K562 (cell line): ENCODE measurements around the gene FAM222A. TPM values are rescaled to one million over a fixed set of nuclear protein-coding genes. Genes with fewer than 3 reads are reported as not detected.

Experiments used
- ATAC-seq: fragments of 200-7000 bp; cut with Tn5 transposase; 3 replicates; pipeline ENCODE4 v1.9.1; 2020; ENCODE audit warnings: moderate library complexity
- BruUV-seq: library from RNA; stranded (reverse); fragments of 400-500 nt; replicated peaks from 2 replicates; lab custom pipeline; 2021; lab: Mats Ljungman, UMichigan
- CTCF ChIA-PET: fragments of 300-600 bp; formaldehyde crosslinking; extraction: SDS; loops from one replicate; lab custom pipeline; 2021; ENCODE audit warnings: low intra/inter-chr PET ratio; lab: Yijun Ruan, JAX
- POLR2A ChIA-PET: fragments of 300-600, 350-650 bp; sonication (Branson Sonifier 250); formaldehyde crosslinking; extraction: SDS; loops from one replicate; lab custom pipeline; 2021; ENCODE audit warnings: antibody characterized with exemption, inconsistent platforms; lab: Yijun Ruan, JAX
- DNase-seq, 4 experiments: peaks; one replicate each; pipeline versions ENCODE4 v3.0.0 to v3.0.0-alpha.2; 2011 to 2018; ENCODE audit warnings: low spot score in 3 of 4, mixed read lengths in 3 of 4; ENCODE audit errors: extremely low read depth in 1 of 4
- FAIRE-seq: peaks from 2 replicates; lab custom pipeline; 2011; peaks lifted over from hg19 to GRCh38; lab: Jason Lieb, UNC
- H2AFZ ChIP-seq: 2 replicates; pipeline ENCODE4 v1.6.0; 2011; ENCODE audit warnings: low read depth, low read length, control low read depth, inconsistent platforms
- H3K27ac ChIP-seq: fragments of 200-600 bp; 3 replicates; pipeline ENCODE4 v1.8.0; 2011; ENCODE audit warnings: low read depth, mild to moderate bottlenecking, control low read depth, inconsistent platforms, low read length, moderate library complexity, mixed read lengths; ENCODE audit errors: extremely low read depth
- H3K27me3 ChIP-seq, 2 experiments: fragments of 300-600 bp in 1 of 2; 2 replicates in 1 of 2; 3 replicates in 1 of 2; pipeline versions ENCODE4 v1.6.0 to v1.8.0; 2011; ENCODE audit warnings: inconsistent platforms in 2 of 2, low read length in 2 of 2, mild to moderate bottlenecking in 1 of 2, mixed read lengths in 1 of 2, moderate library complexity in 1 of 2; ENCODE audit not compliant: control insufficient read depth in 2 of 2, insufficient read depth in 2 of 2
- H3K36me3 ChIP-seq: fragments of 300-600 bp; 3 replicates; pipeline ENCODE4 v1.8.0; 2011; ENCODE audit warnings: mild to moderate bottlenecking, low read length, inconsistent platforms; ENCODE audit not compliant: control insufficient read depth, insufficient read depth
- H3K4me1 ChIP-seq, 2 experiments: fragments of 200-600 bp in 1 of 2; replicated peaks in 1 of 2; 2 replicates in 1 of 2; 3 replicates in 1 of 2; pipeline versions ENCODE4 v1.5.1 to v1.8.0; 2011; ENCODE audit warnings: inconsistent platforms in 2 of 2, low read length in 2 of 2, mild to moderate bottlenecking in 1 of 2, mixed read lengths in 1 of 2, moderate library complexity in 1 of 2; ENCODE audit not compliant: control insufficient read depth in 2 of 2, insufficient read depth in 2 of 2
- H3K4me2 ChIP-seq: 2 replicates; pipeline ENCODE4 v1.6.1; 2011; ENCODE audit warnings: low read length, control low read depth, inconsistent platforms, mixed read lengths; ENCODE audit not compliant: insufficient read depth
- H3K4me3 ChIP-seq: fragments of 200-600 bp; sonication (generic), shearing (Covaris generic); 2 replicates; pipeline ENCODE4 v1.5.1; 2016; ENCODE audit warnings: control low read depth, inconsistent platforms
- H3K79me2 ChIP-seq: fragments of 200-600 bp; 3 replicates; pipeline ENCODE4 v1.8.0; 2011; ENCODE audit warnings: low read length, inconsistent platforms; ENCODE audit not compliant: control insufficient read depth, insufficient read depth
- H3K9ac ChIP-seq, 2 experiments: 2 replicates each; pipeline versions ENCODE4 v1.6.0 to v1.6.1; 2011; ENCODE audit warnings: low read depth in 2 of 2, low read length in 2 of 2, control low read depth in 1 of 2, inconsistent platforms in 1 of 2, mild to moderate bottlenecking in 1 of 2, mixed read lengths in 1 of 2; ENCODE audit not compliant: insufficient read depth in 1 of 2
- H3K9me1 ChIP-seq: one replicate; pipeline ENCODE4 v1.6.0; 2011; ENCODE audit warnings: inconsistent platforms, mild to moderate bottlenecking, low read length, moderate library complexity; ENCODE audit not compliant: control insufficient read depth, insufficient read depth
- H3K9me3 ChIP-seq: replicated peaks from 2 replicates; pipeline ENCODE4 v1.5.1; 2011; ENCODE audit warnings: low read depth, low read length, inconsistent platforms; ENCODE audit not compliant: control insufficient read depth, insufficient read depth
- H4K20me1 ChIP-seq: replicated peaks from 2 replicates; pipeline ENCODE4 v1.6.1; 2011; ENCODE audit warnings: low read length, inconsistent platforms, mixed read lengths; ENCODE audit not compliant: control insufficient read depth, insufficient read depth
- ADNP ChIP-seq: fragments of 200-800 bp; sonication (Bioruptor generic); IDR thresholded peaks from 2 replicates; pipeline ENCODE4 v1.6.1; 2016; ENCODE audit warnings: missing genetic modification characterization, missing compliant biosample characterization
- E2F8 ChIP-seq: fragments of 450-650 bp; IDR thresholded peaks from 2 replicates; pipeline ENCODE4 v1.7.1; 2018; ENCODE audit warnings: mild to moderate bottlenecking, low read depth; ENCODE audit not compliant: partially characterized antibody
- HES1 ChIP-seq: fragments of 450-650 bp; IDR thresholded peaks from 2 replicates; pipeline ENCODE4 v1.6.1; 2016; ENCODE audit warnings: low read depth, mild to moderate bottlenecking, moderate library complexity
- MYBL2 ChIP-seq, 2 experiments: fragments of 450-650 bp in 1 of 2; sonication (generic) in 1 of 2; formaldehyde crosslinking in 1 of 2; IDR thresholded peaks; 2 replicates each; pipeline versions ENCODE4 v1.6.1 to v1.8.1; 2017 to 2022; ENCODE audit warnings: borderline replicate concordance in 1 of 2, inconsistent platforms in 1 of 2, low read depth in 1 of 2, mild to moderate bottlenecking in 1 of 2, missing genetic modification reagents in 1 of 2, moderate library complexity in 1 of 2
- NFE2 ChIP-seq: IDR thresholded peaks from 2 replicates; pipeline ENCODE4 v1.6.1; 2014; ENCODE audit warnings: antibody characterized with exemption, low read depth
- NR2C1 ChIP-seq, 2 experiments: fragments of 450-650 bp; IDR thresholded peaks; 2 replicates each; pipeline ENCODE4 v1.6.1; 2017; ENCODE audit warnings: mild to moderate bottlenecking in 2 of 2, antibody characterized with exemption in 1 of 2, inconsistent platforms in 1 of 2, missing compliant biosample characterization in 1 of 2, missing genetic modification characterization in 1 of 2
- PKNOX1 ChIP-seq: fragments of 450-650 bp; IDR thresholded peaks from 2 replicates; pipeline ENCODE4 v1.6.1; 2016
- RBBP5 ChIP-seq: fragments of 200-600 bp; sonication (generic); IDR thresholded peaks from 2 replicates; pipeline ENCODE4 v1.6.1; 2012; ENCODE audit warnings: borderline replicate concordance, mild to moderate bottlenecking, low read length, control low read depth, inconsistent platforms; ENCODE audit not compliant: insufficient read depth, poor library complexity, severe bottlenecking
- RBM25 ChIP-seq: fragments of 200-400 bp; formaldehyde crosslinking; IDR thresholded peaks from 2 replicates; pipeline ENCODE4 v1.6.1; 2018; ENCODE audit warnings: low read length, low read depth, moderate library complexity; ENCODE audit not compliant: severe bottlenecking
- RCOR1 ChIP-seq, 2 experiments: IDR thresholded peaks; 2 replicates each; pipeline ENCODE4 v1.6.1; 2012; ENCODE audit warnings: low read depth in 2 of 2, low read length in 2 of 2, borderline replicate concordance in 1 of 2, improper control_type of control experiment in 1 of 2
- RNF2 ChIP-seq: sonication (generic); IDR thresholded peaks from 2 replicates; pipeline ENCODE4 v1.6.1; 2016
- TEAD1 ChIP-seq, 2 experiments: fragments of 450-650 bp in 1 of 2; sonication (generic) in 1 of 2; formaldehyde crosslinking; IDR thresholded peaks; 2 replicates each; pipeline versions ENCODE4 v1.4.0 to v1.8.0; 2020 to 2022; ENCODE audit warnings: mild to moderate bottlenecking in 2 of 2, missing genetic modification reagents in 1 of 2
- U2AF1 ChIP-seq: fragments of 200-400 bp; formaldehyde crosslinking; optimal IDR thresholded peaks from 2 replicates; pipeline ENCODE3; 2017; ENCODE audit warnings: mild to moderate bottlenecking, low read depth, low read length, moderate library complexity
- ZC3H4 ChIP-seq: sonication (generic); formaldehyde crosslinking; IDR thresholded peaks from 2 replicates; pipeline ENCODE4 v1.9.0; 2021; ENCODE audit warnings: missing genetic modification reagents, borderline replicate concordance
- ZNF311 ChIP-seq: fragments of 250-450 bp; sonication (Bioruptor Pico); IDR thresholded peaks from 2 replicates; pipeline ENCODE4 v1.4.0; 2020; ENCODE audit warnings: mild to moderate bottlenecking, moderate library complexity
- WGBS: fragments of 100-300 bp; shearing (Covaris generic); methylation state at CpG from one replicate; pipeline ENCODE4 v1.1.6; 2016; ENCODE audit warnings: low coverage, mixed read lengths; ENCODE audit not compliant: insufficient coverage; ENCODE audit errors: missing lambda C conversion rate; 5-methylcytosine and 5-hydroxymethylcytosine counted together
- in situ Hi-C: fragments of 300-500 bp; cut with MboI; formaldehyde crosslinking; loops from 4 replicates; pipeline ENCODE4 v1.15.0; 2018; ENCODE audit warnings: inconsistent platforms, mixed read lengths
- intact Hi-C: fragments of 100-400 bp; cut with micrococcal nuclease; formaldehyde crosslinking; loops from 2 replicates; pipeline ENCODE4 v1.14.2; 2022
- polyA plus RNA-seq, 8 experiments: library from polyadenylated mRNA; depleted of rRNA in 4 of 8; stranded (reverse) in 5 of 8; unstranded in 3 of 8; fragments of >200 nt; fragmentation: Nextera tagmentation in 2 of 8; fragmentation: Illumina TruSeq in 1 of 8; extraction: Ambion mirVana in 2 of 8; extraction: Trizol in 1 of 8; gene quantifications; 2 replicates each; pipeline versions ENCODE4 v1.2.1 to v1.2.3, GENCODE V29; 2011 to 2014; ENCODE audit warnings: inconsistent platforms in 1 of 8, missing spikeins in 1 of 8
- total RNA-seq, 7 experiments: library from RNA; depleted of rRNA in 6 of 7; stranded (reverse); fragments of >200 nt in 6 of 7; fragmentation: Illumina TruSeq in 2 of 7; extraction: Trizol in 2 of 7; gene quantifications; 2 replicates each; pipeline versions ENCODE4 v1.2.1 to v1.2.3, GENCODE V29; 2011 to 2021; ENCODE audit warnings: low replicate concordance in 1 of 7

FAM222A gene
- total and polyA plus RNA-seq, 9 of the 15 experiments (the other 6 are each of a cell fraction or from before 2014, with no cell fraction given) = 0.03 to 0.36 (median 0.12) TPM; not detected in 1

- Histone ChIP-seq H3K9me3 (no peaks in the 10 kb centered on the region), H3K4me1 (no peaks in the 10 kb centered on the region), H3K27me3 (peaks cover 20 to 67% of the 10 kb centered on the region in 2 experiments), H3K4me3 (no peak overlapping the region), H3K4me2 (no peak overlapping the region), H3K36me3 (no peaks in the 10 kb centered on the region), H2AFZ (no peak overlapping the region), H3K9ac (no peak overlapping the region), H3K9me1 (no peaks in the 10 kb centered on the region), H4K20me1 (peaks cover 8% of the 10 kb centered on the region; the same call in 1 of the 2 replicates), H3K79me2 (no peaks in the 10 kb centered on the region), H3K27ac (no peak overlapping the region)
- ATAC-seq (no peak), DNase-seq (no peak), FAIRE-seq (no peak)
- POLR2A ChIA-PET = no interaction called here
- WGBS = 0% methylated on average over 6 of the region's 6 CpGs
- BruUV-seq = no TSS peak
- intact Hi-C loops (no loop called here), in situ Hi-C loops (no loop called here)
- CTCF ChIA-PET = no interaction called here
- TF ChIP-seq RBM25 (no peak), MYBL2 (IDR thresholded peaks at IDR 0.05; ENCODE audit: low read depth) (no peak), MYBL2 (CRISPR knock-in tag; IDR thresholded peaks at IDR 0.05; ENCODE audit: borderline replicate concordance) (no peak), NR2C1 (IDR thresholded peaks at IDR 0.05) (no peak), NR2C1 (tag; IDR thresholded peaks at IDR 0.05) (no peak), TEAD1 (CRISPR knock-in tag; IDR thresholded peaks at IDR 0.05) (no peak), ADNP (tag) (no peak), NFE2 (no peak), ZC3H4 (CRISPR knock-in tag) (no peak), HES1 (no peak), E2F8 (no peak), PKNOX1 (no peak), RCOR1 (IDR thresholded peaks at IDR 0.05; ENCODE audit: borderline replicate concordance in 1 of 2, low read depth in 2 of 2, low read length in 2 of 2) (no peak), U2AF1 (no peak), RNF2 (no peak), ZNF311 (CRISPR knock-in tag) (no peak), RBBP5 (no peak)
These were observed 38.2 kb upstream of the FAM222A start for GRCh38 chr12:109675411-109675810.
